Activated naive CD4-positive, alpha-beta T cell treated with anti-CD3 and anti-CD28 coated beads, Interleukin-2, amount 50 U/mL, for 72 hours (primary cell): ENCODE results near the gene EIF4H. TPM values are rescaled to one million over a fixed set of nuclear protein-coding genes. Genes with fewer than 3 reads are reported as not detected.
A peak's percentile ranks its signal among the peaks of the same experiment; 100 is the strongest.

Experiments
- ATAC-seq, 2 donors: fragments of 150-1000 bp; cut with Tn5 transposase; 2 replicates each; pipeline ENCODE4 v1.10.0; 2021; ENCODE audit warnings: mild to moderate bottlenecking in 2 of 2, moderate library complexity in 2 of 2
- DNase-seq, 2 donors: peaks; one replicate each; pipeline ENCODE4 v3.0.0; 2021 to 2022; ENCODE audit warnings: low spot score in 2 of 2
- H3K27ac Mint-ChIP-seq, 2 donors: one replicate each; pipeline ENCODE4 v1.8.0; 2022; ENCODE audit warnings: mild to moderate bottlenecking in 2 of 2, mixed read lengths in 2 of 2
- H3K36me3 Mint-ChIP-seq, 2 donors: one replicate each; pipeline ENCODE4 v1.8.0; 2022; ENCODE audit warnings: mixed read lengths in 2 of 2
- H3K9me3 Mint-ChIP-seq, 2 donors: one replicate each; pipeline ENCODE4 v1.8.0; 2022; ENCODE audit warnings: mixed read lengths in 2 of 2
- total RNA-seq, 2 donors: library from RNA; stranded (reverse); gene quantifications; one replicate each; pipeline ENCODE4 v1.2.3, GENCODE V29; 2022

The EIF4H gene
- 100 to 1,000 TPM; 255 to 470 TPM for total RNA-seq

GRCh38 chr7:74173866-74174605, at the start of gene EIF4H:
Gene EIF4H, plus strand, starts transcription at chr7:74174356. Its CDS starts 28 bp downstream, at chr7:74174384.
- Mint-ChIP-seq H3K9me3 (no peaks in the 10 kb centered on the region), H3K36me3 (peaks cover 18 to 31% of the 10 kb centered on the region in 2 donors), H3K27ac (peak within 1 kb of the TSS; percentile 96 to 98)
- ATAC-seq = peak; percentile 88 to 93
- peak; percentile 94 to 99 for DNase-seq

GRCh38 chr7:74126220-74126880, 47.8 kb upstream of the EIF4H start:
- Mint-ChIP-seq H3K36me3 (no peaks in the 10 kb centered on the region), H3K27ac (no peak overlapping the region), H3K9me3 (no peaks in the 10 kb centered on the region)
- no peak for DNase-seq
- no peak for ATAC-seq

DNA sequence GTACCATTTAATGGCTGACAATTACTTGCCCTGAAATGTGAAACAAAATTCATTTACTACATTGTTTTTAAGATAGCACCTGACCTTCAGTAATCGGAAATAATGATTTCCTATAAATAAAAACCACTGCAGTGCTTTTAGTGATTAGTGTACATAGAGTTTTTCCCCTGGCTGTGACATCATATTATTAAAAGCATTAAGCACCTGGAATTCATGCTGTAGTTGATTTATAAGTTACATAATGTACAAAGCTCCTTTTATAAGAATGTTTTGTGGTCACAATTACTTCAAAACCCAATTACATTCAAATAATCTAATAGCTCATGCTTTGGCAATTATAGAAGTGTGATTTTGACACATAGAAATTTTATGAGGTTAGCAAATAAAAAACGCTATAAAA, 44.3 kb upstream of the EIF4H start:
- Mint-ChIP-seq H3K27ac (no peak overlapping the region), H3K36me3 (no peaks in the 10 kb centered on the region), H3K9me3 (no peaks in the 10 kb centered on the region)
- no peak for DNase-seq
- ATAC-seq = no peak

GRCh38 chr7:74130518-74130917, 43.6 kb upstream of the EIF4H start:
- Mint-ChIP-seq H3K36me3 (no peaks in the 10 kb centered on the region), H3K9me3 (no peaks in the 10 kb centered on the region), H3K27ac (no peak overlapping the region)
- DNase-seq (no peak), ATAC-seq (no peak)

GRCh38 chr7:74134117-74134620, 40.0 kb upstream of the EIF4H start:
- peak overlapping the region; percentile 55 to 74 for H3K27ac Mint-ChIP-seq
- DNase-seq (no peak), ATAC-seq (peak in 1 of 2 donors; percentile 51)
- H3K9me3 Mint-ChIP-seq = no peaks in the 10 kb centered on the region
- H3K36me3 Mint-ChIP-seq = no peaks in the 10 kb centered on the region

DNA sequence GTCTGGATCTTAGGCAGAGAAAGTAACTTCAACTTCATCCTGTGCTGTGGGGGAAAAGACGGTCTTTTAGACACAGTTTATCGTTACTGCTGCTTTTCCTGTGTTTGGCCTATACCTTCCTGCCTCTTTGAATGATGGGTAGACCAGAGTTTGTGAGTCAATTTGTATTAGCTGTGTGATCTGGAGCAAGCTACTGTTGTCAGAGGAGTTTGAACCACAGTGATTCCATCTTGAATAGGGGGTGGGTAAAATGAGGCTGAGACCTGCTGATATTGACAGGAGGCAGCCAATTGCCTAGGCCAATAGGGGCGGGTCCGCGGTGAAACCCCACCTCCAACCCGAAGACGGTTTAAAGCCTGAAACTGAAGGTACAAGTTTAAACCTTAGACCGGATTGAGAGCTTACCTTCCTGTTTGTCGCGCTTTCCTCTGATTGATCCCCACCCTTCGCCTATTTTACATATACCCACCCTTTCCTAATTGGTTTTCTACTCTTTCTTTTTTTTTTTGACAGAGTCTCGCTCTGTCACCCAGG, 35.8 kb upstream of the EIF4H start:
- no peak for DNase-seq
- Mint-ChIP-seq H3K27ac (no peak overlapping the region), H3K9me3 (no peaks in the 10 kb centered on the region), H3K36me3 (no peaks in the 10 kb centered on the region)
- no peak for ATAC-seq

GRCh38 chr7:74138945-74139843, 35.0 kb upstream of the EIF4H start:
- H3K36me3 Mint-ChIP-seq = no peaks in the 10 kb centered on the region
- DNase-seq (no peak), ATAC-seq (no peak)
- no peaks in the 10 kb centered on the region for H3K9me3 Mint-ChIP-seq
- H3K27ac Mint-ChIP-seq = no peak overlapping the region

- no peaks in the 10 kb centered on the region for H3K36me3 Mint-ChIP-seq
- peak; percentile 68 to 81 for ATAC-seq
- no peak for DNase-seq
- H3K27ac Mint-ChIP-seq = no peak overlapping the region
- no peaks in the 10 kb centered on the region for H3K9me3 Mint-ChIP-seq
These were observed 32.5 kb upstream of the EIF4H start for GRCh38 chr7:74141705-74142104.

DNA sequence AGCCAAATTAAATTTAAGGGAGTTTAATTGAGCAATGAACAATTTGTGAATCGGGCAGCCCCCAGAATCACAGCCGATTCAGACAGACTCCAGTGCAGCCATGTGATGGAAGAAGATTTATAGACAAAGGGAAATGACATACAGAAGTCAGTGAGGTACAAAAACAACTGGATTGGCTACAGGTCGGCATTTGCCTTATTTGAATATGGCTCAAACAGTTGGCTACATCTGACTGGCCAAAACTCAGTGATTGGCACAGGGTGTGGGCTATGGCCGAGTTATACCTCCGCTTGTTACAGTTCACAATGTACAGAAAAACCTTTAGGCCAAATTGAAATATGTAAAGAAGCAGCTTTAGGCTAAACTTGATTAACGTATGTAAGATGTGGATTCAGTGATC, 30.8 kb upstream of the EIF4H start:
- ATAC-seq (no peak), DNase-seq (no peak)
- no peaks in the 10 kb centered on the region for H3K36me3 Mint-ChIP-seq
- no peaks in the 10 kb centered on the region for H3K9me3 Mint-ChIP-seq
- no peak overlapping the region for H3K27ac Mint-ChIP-seq

DNA sequence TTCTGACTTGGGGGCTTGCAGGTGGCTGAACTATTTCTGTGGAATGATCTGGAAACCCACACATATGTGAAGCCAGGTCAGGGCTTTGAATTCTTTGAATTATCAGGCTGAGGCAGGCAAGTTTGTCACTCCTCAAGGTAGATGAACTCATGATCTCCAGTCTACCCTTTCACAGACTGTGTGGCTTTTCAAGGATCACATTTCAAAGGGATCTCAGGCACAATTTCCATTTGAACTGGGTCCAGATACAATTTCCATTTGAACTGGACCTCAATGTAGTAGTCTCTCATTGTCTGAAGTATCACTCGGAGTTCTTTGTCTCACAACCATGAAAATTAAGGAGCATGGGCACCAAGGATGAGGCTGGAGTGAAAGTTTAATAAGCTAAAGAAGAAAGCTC, 25.7 kb upstream of the EIF4H start:
- no peak for DNase-seq
- H3K9me3 Mint-ChIP-seq = no peaks in the 10 kb centered on the region
- ATAC-seq = no peak
- no peaks in the 10 kb centered on the region for H3K36me3 Mint-ChIP-seq
- H3K27ac Mint-ChIP-seq = no peak overlapping the region

DNA sequence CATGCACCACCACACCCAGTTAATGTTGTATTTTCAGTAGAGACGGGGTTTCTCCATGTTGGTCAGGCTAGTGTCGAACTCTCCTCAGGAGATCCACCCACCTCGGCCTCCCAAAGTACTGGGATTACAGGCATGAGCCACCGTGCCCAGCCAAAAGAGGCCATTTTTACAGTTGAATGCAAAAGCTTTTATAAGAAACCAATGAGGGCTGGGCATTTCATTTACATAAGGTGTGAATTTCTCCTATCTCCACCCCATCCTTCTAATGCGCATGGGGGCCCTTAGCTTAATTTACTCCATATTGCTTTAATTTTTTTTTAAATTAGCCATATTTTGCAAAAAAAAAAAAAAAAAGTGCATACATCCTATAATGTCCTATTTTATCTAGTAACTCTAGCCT, 25.1 kb upstream of the EIF4H start:
- no peaks in the 10 kb centered on the region for H3K36me3 Mint-ChIP-seq
- DNase-seq (no peak), ATAC-seq (no peak)
- no peaks in the 10 kb centered on the region for H3K9me3 Mint-ChIP-seq
- H3K27ac Mint-ChIP-seq = no peak overlapping the region

DNA sequence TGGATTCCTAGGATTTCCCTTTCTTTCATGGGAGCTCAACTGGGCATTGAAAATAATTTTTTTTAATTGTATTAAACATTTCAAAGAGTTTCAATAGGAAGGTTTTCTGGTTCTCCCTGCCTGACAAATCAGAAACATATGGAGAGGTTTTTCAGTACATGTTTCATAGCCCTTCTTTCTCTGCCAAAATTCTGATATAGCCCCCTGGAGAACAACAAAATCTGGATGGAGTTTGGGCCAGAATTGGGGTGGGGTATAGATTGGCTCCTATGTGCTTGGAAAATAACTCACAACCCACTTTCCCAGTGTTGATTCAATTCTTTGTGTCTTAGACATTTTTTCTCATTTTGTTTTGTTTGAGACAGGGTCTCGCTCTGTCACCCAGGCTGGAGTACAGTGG, 24.6 kb upstream of the EIF4H start:
- DNase-seq (no peak), ATAC-seq (no peak)
- H3K27ac Mint-ChIP-seq = no peak overlapping the region
- H3K36me3 Mint-ChIP-seq = no peaks in the 10 kb centered on the region
- H3K9me3 Mint-ChIP-seq = no peaks in the 10 kb centered on the region

GRCh38 chr7:74153736-74154135, 20.4 kb upstream of the EIF4H start:
- no peaks in the 10 kb centered on the region for H3K9me3 Mint-ChIP-seq
- no peak for ATAC-seq
- no peaks in the 10 kb centered on the region for H3K36me3 Mint-ChIP-seq
- DNase-seq = no peak
- no peak overlapping the region for H3K27ac Mint-ChIP-seq

DNA sequence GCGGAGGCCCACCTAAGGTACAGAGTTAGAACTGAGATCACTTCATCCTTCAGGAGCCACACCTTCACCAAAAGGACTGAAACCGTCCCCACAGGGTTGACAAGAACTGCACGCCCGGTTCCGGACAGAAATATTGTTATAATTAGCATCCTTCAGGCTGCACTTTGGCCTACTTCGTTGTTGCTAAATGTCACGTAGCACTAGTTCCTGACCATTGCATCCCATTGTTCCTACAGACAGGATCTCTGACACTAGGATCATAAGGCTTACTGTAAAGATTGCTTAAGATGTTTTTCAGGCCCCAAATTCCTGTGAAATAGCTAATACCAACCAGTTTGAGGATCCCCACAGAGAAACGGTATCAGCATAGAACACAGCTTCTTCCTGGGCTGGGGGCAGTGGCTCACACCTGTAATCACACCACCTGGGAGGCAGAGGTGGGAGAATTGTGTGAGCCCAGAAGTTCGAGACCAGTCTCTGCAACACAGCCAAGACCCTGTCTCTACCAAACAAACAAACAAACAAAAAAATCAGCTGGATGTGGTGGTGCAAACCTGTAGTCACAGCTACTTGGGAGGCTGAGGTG, 18.3 kb upstream of the EIF4H start:
- no peak for ATAC-seq
- no peaks in the 10 kb centered on the region for H3K36me3 Mint-ChIP-seq
- no peak for DNase-seq
- H3K27ac Mint-ChIP-seq = no peak overlapping the region
- no peaks in the 10 kb centered on the region for H3K9me3 Mint-ChIP-seq

DNA sequence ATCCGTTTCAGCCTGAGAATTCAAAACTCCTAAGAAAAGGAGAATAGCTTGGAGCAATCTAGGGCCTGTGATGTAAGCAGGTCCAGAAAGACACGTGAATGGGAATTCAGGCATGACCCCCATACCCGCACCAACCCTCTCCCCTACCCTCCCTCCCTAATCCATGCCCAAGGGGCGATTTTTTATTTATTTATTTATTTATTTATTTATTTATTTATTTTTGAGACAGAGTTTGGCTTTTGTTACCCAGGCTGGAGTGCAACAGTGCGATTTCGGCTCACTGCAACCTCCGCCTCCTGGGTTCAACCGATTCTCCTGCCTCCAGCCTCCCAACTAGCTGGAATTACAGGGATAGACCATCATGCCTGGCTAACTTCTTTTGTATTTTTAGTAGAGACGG, 16.6 kb upstream of the EIF4H start:
- ATAC-seq (no peak), DNase-seq (no peak)
- H3K9me3 Mint-ChIP-seq = no peaks in the 10 kb centered on the region
- H3K36me3 Mint-ChIP-seq = no peaks in the 10 kb centered on the region
- H3K27ac Mint-ChIP-seq = no peak overlapping the region

DNA sequence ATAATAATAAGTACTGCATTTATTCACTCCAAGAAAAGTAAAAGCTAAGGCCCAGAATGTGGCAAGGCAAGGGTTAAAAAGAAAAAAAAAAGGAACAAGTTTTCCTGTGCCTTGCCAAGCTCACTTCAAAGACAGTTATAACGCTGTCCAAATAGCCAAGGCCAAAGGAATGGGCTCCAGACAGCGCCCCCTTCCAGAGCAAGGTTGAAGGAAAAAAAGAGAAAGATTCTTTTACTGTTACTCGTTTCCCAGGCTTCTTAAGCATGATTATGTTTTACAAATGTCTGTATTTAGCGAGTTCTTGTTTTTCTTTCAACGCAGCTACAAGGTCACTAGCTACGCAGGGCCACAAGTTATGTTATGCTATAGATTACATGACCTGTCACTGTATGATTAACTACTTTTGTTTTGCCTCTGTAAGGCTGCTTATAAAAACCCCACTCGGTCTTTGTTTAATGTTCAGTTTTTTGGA, 9.1 kb upstream of the EIF4H start:
- H3K9me3 Mint-ChIP-seq = no peaks in the 10 kb centered on the region
- no peaks in the 10 kb centered on the region for H3K36me3 Mint-ChIP-seq
- ATAC-seq = no peak

More for the DNA sequence above, 9.1 kb upstream of the EIF4H start:
- H3K27ac Mint-ChIP-seq = no peak overlapping the region
- no peak for DNase-seq
